VCaP (cell line): ENCODE results near the gene SLC4A2.
A peak's percentile ranks its signal among the peaks of the same experiment; 100 is the strongest.

Source experiments
- H3K27ac ChIP-seq: fragments of 450-650 bp; 2 replicates; pipeline ENCODE4 v1.5.1; 2017
- CTCF ChIP-seq: fragments of 450-650 bp; conservative IDR thresholded peaks from 2 replicates; pipeline ENCODE4 v1.5.1; 2017; ENCODE audit warnings: mild to moderate bottlenecking, moderate library complexity

The SLC4A2 gene

DNA sequence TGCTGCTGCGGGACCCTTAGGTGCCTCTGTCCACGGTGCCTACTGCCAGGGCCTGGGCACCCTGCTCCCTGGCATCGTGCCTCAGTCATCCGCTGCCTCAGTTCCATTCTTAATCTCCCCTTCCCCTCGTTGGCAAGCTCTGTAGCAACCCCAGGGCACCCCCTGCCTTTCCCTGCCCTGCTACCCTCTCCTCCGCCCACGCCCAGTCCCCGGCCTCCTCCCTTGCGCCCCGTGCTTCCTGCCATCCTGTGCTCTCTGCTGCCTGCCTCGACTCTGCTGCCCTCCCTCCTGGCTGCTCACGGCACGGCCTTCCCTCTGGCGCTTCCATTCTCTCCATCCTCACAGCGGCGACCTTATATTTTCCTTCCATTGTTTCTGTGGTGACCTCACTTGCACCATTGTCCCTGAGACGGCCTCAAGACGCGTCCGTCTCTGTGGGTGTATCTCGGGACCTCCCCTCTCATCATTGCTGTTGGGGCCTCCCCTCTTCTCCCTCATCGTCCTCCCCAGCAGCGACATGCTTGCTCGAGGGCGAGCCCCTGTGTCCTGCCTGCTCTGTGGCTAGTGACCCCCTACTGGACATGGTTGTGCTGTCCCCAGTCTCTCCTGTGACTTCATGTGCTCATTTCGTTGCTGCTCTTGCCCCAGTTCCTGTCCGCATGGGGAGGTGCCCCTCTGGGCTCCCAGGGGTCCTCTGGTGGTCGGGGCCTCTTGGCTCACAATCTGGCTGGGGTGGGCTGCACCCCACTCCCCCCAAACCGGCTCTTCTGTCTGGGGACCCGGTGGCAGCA lies 62.2 kb downstream of the SLC4A2 start:
- no peak for TF ChIP-seq CTCF
- H3K27ac ChIP-seq: no peak overlapping the region

DNA sequence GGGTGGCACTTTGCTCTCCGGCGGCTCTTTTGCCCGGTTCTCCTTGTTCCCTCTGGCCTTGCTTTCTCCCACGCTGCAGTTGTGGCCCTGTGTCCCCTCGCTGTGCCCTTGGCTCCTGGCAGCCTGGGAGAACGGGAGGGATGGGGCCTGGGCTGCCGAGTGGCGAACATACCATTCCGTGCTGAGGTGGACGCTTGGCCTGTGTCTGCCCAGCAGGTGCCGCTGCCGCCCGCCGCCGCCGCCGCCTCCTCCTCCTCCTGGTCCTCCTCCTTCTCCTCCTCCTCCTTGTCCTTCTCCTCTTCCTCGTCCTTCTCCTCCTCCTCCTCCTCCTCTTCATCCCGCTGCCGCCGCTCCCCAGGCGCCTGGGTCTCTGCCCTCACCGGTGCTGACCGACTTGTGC lies 62.9 kb downstream of the SLC4A2 start:
- peak; percentile 51 for TF ChIP-seq CTCF
- no peak overlapping the region for H3K27ac ChIP-seq

DNA sequence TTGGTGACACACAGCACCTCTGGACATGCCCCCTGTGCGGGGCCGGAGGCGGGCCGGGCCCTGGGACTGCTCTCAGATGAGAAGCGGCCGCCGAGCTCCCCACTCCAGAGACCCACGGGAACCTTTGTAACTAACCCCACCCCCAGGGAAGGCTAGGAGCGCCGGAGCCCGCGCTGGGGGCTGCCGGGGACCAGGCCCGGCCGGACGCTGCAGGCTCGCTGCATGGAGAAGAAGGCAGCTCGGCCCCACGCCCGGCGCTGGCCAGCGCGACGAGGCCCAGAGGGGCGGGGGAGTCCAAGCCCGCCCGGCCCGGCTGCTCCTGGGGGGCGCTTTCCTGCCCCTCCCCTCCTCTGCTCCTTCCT lies 63.4 kb downstream of the SLC4A2 start:
- H3K27ac ChIP-seq: peak overlapping the region; percentile 10; the same call in 1 of the 2 replicates
- TF ChIP-seq CTCF: no peak

DNA sequence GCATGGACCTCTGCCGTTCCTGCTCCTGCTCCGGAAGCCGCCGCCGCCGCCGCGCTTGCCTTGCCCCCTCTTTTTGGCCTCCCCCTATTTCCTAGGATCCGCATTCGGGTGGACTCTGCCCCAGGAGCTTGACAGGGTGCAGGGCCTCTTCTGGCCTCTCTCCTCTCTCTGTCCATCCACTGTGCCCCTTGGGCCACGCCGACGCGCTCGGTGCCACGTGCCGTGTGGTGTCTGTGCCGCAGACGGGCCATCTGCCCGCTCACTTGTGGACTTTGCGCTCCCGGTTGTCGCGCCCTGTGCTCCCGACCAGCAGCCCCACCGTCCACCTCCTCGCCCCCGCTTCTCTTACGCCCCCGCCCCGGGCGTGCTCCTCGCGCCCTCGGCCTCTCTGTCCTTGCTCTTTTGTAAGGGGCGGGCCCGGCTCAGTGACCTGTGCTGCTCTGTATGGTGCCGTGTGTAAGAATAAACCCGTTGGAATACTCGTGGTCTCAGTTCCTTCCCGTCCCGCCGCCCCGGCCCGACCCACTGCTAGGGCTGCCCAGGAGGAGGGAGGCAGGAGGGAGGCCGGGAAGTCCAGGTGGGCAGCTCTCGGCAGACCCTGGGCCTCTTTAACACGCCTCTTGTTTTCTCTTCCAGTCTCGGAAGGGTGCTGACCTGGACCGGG lies 63.9 kb downstream of the SLC4A2 start:
- TF ChIP-seq CTCF: no peak
- H3K27ac ChIP-seq: peak overlapping the region; percentile 10; the same call in 1 of the 2 replicates

DNA sequence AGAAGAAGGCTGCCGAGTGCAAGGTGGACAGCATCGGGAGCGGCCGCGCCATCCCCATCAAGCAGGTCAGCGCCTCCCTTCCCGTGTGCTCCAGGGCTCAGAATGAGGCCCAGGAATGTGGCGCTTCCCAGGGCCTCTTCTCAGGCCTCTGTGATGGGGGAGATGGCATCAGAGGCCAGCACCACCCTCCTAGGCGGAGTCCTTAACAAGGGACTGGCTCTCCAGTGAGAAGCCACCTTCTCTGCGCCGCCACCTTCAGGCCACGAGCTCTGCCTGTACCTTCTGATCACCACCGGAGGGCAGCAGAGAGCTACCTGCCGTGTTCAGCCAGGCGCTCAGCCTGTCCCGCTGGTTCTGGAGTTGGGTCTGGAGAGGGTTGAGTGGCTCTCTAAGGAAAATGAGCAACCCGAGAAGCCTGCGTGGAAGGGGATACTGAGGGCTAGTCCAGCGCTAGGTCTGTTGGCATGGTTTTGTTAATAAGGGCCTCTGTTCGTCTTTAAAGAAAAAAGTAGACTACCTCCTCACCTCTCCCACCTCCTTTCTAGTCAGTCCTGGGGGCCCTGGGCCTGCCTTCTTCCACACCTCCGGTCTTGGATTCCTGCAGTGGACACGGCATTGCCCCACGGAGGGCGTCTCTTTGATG lies 64.6 kb downstream of the SLC4A2 start:
- peak; percentile 99 for TF ChIP-seq CTCF
- H3K27ac ChIP-seq: peak overlapping the region; percentile 76

DNA sequence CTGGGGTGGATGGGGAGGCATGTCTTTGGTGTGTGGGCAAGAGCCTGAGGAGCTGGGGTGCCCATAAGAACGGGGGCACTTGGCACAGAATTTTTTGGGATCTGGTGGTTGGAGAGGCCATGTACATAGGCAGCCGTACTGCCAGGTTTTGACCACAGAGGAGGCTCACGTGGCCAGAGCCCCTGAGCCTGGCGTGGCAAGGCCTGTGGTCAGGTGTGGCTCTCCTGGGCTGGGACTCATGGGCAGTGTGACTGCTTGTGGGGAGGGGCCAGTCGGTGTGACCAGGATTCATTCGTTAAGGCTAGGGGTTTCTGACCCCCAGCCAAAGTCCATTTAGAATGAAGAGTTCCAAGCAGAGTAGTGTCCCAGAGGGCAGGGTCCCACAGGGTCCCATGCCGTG lies 65.1 kb downstream of the SLC4A2 start:
- no peak for TF ChIP-seq CTCF
- H3K27ac ChIP-seq: peak overlapping the region; percentile 76

DNA sequence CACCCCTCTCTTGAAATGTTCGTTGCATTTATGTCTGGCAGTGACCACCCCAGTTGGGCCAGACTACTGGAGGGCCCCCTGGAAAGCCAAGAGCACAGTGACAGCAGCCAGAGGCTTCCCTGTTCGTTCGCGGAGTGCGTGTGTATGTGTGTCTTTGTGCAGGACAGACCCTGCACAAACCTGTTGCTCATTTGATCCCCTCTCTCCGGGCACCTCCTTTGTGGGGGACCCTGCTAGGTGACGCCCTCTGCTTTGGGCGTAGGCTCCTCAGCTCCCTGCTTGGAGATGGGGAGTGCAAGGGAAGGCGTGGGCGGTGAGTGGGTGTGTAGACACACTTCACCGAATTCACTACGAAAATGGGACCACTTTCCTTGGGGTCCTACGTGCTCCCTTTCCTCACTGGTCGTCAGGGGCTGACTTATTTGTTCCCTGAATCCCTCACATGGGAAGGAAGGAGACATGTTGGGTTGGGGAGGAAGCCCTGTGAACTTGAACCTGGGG lies 65.6 kb downstream of the SLC4A2 start:
- TF ChIP-seq CTCF: no peak
- peak overlapping the region; percentile 76 for H3K27ac ChIP-seq
